ENCODE data around the gene TBCEL. TPM values are rescaled to one million over a fixed set of nuclear protein-coding genes. Genes with fewer than 3 reads are reported as not detected.

Gene TBCEL
- total RNA-seq, 1 experiment from 2014 or later = 23.2 TPM

DNA sequence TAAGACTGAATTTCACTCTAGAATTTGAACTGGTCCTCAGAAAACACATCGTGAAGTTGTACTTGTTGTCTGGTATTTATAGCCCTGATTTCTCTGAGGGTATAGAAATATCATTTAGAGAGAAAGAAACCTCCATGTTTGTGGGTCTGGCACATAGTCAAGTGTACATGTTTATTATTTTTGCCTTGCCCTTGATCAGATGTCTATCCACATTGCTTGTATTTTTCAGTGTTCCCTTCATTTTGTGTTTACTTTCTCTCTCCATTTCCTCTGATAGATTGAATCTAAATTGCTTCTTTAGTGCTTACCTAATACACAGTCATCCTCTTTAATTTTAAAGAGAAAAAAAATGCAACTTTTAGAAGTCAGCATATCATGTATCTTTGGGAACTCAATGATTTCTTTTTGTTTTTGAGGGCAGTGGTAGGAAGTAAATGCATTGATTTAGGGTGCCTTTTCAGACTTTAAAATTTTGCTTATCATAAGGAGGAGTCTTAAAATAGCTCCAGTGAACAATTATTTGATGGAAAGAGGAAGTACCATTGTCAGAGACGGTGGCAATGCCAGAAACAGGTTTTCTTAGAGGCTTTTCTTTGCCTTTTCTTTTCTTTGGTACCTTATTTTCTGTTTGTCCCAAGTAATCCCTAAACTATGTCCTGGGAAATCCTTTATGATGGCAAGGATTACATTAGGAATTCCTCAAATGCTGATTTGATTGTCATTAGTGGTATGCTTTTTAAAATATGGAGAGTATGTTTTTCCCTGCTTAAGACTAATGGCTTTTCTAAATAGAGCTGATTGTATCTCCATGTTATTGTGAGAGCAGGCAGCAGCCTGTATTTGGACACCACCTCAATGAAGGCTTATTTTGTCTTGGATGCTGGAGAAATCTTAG lies 47.3 kb downstream of the TBCEL start:
- Histone ChIP-seq H3K36me3 (ENCODE audit: control insufficient read depth, insufficient read depth, low read length) (no peaks in the 10 kb centered on the region), H3K27me3 (ENCODE audit: control insufficient read depth, insufficient read depth, low read length) (no peaks in the 10 kb centered on the region), H3K4me1 (ENCODE audit: control insufficient read depth, insufficient read depth, low read length) (no peaks in the 10 kb centered on the region), H3K9me3 (ENCODE audit: control insufficient read depth, insufficient read depth, low read depth, low read length) (no peaks in the 10 kb centered on the region), H3K4me3 (ENCODE audit: low read depth in 2 of 2, low read length in 2 of 2) (no peak overlapping the region), H3K27ac (ENCODE audit: low read length) (no peak overlapping the region)
- intact Hi-C loops (cut with micrococcal nuclease; ENCODE audit: unreplicated experiment) = no loop called here
- no peak for ATAC-seq
- POLR2A ChIA-PET = no interaction called here
- no peak for TF ChIP-seq POLR2AphosphoS5 (IDR thresholded peaks at IDR 0.05; ENCODE audit: low read depth, low read length)
- TF ChIP-seq TCF7L2 (IDR thresholded peaks at IDR 0.05; ENCODE audit: low read depth, low read length) = no peak
- TF ChIP-seq, protein P1, sequence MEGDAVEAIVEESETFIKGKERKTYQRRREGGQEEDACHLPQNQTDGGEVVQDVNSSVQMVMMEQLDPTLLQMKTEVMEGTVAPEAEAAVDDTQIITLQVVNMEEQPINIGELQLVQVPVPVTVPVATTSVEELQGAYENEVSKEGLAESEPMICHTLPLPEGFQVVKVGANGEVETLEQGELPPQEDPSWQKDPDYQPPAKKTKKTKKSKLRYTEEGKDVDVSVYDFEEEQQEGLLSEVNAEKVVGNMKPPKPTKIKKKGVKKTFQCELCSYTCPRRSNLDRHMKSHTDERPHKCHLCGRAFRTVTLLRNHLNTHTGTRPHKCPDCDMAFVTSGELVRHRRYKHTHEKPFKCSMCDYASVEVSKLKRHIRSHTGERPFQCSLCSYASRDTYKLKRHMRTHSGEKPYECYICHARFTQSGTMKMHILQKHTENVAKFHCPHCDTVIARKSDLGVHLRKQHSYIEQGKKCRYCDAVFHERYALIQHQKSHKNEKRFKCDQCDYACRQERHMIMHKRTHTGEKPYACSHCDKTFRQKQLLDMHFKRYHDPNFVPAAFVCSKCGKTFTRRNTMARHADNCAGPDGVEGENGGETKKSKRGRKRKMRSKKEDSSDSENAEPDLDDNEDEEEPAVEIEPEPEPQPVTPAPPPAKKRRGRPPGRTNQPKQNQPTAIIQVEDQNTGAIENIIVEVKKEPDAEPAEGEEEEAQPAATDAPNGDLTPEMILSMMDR (IDR thresholded peaks at IDR 0.05) = no peak
- TF ChIP-seq SIN3A (IDR thresholded peaks at IDR 0.05; ENCODE audit: borderline replicate concordance, insufficient read depth, low read depth, low read length) = no peak
- TF ChIP-seq, protein P2, sequence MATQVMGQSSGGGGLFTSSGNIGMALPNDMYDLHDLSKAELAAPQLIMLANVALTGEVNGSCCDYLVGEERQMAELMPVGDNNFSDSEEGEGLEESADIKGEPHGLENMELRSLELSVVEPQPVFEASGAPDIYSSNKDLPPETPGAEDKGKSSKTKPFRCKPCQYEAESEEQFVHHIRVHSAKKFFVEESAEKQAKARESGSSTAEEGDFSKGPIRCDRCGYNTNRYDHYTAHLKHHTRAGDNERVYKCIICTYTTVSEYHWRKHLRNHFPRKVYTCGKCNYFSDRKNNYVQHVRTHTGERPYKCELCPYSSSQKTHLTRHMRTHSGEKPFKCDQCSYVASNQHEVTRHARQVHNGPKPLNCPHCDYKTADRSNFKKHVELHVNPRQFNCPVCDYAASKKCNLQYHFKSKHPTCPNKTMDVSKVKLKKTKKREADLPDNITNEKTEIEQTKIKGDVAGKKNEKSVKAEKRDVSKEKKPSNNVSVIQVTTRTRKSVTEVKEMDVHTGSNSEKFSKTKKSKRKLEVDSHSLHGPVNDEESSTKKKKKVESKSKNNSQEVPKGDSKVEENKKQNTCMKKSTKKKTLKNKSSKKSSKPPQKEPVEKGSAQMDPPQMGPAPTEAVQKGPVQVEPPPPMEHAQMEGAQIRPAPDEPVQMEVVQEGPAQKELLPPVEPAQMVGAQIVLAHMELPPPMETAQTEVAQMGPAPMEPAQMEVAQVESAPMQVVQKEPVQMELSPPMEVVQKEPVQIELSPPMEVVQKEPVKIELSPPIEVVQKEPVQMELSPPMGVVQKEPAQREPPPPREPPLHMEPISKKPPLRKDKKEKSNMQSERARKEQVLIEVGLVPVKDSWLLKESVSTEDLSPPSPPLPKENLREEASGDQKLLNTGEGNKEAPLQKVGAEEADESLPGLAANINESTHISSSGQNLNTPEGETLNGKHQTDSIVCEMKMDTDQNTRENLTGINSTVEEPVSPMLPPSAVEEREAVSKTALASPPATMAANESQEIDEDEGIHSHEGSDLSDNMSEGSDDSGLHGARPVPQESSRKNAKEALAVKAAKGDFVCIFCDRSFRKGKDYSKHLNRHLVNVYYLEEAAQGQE (IDR thresholded peaks at IDR 0.05; ENCODE audit: insufficient read depth in 1 of 2, low read depth in 2 of 2, low read length in 1 of 2) = no peak
- in situ Hi-C loops (cut with HindIII; ENCODE audit: low pct_unique_long_range_greater_than_20kb, low sequenced_read_pairs) = no loop called here
- no peak for DNase-seq (ENCODE audit: low read depth, low spot score)
- BruUV-seq (replicated peaks) = no TSS peak
- CTCF ChIA-PET = no interaction called here

DNA sequence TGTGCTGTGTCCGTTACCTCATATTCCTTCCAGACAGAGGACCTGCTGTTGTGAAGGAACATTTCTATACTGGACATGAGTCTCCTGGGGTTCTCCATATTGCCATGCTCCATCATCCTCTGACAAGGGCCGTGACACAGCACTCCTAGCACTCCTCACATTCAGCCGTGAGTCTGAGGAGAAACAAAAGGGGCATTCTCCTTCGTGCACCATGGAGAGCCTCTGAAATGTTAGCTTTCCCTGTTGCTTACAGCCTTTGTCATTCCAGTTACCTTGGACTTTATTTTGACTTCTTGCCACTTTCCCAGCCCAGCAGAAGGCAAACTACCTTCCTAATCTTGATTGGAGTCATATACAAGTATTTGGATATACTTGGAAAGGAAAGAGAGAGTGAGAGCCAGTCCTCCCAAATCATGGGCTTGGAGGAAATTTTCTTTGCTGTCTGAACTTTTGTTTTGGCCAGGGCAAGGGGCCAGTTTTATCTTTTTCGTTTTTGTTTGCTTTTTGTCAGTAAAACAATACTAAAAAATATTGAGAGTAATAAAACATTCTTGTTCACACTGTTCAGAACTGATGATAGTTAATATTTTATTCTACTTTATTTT lies 48.0 kb downstream of the TBCEL start:
- no peaks in the 10 kb centered on the region for H3K36me3 ChIP-seq (ENCODE audit: control insufficient read depth, insufficient read depth, low read length)
- no peak for ATAC-seq

More for the DNA sequence above, 48.0 kb downstream of the TBCEL start:
- ChIA-PET CTCF (no interaction called here), POLR2A (no interaction called here)
- intact Hi-C loops (cut with micrococcal nuclease; ENCODE audit: unreplicated experiment) = no loop called here
- no peak overlapping the region for H3K27ac ChIP-seq (ENCODE audit: low read length)
- DNase-seq (ENCODE audit: low read depth, low spot score) = no peak
- TF ChIP-seq TCF7L2 (IDR thresholded peaks at IDR 0.05; ENCODE audit: low read depth, low read length) = no peak
- TF ChIP-seq SIN3A (IDR thresholded peaks at IDR 0.05; ENCODE audit: borderline replicate concordance, insufficient read depth, low read depth, low read length) = no peak
- TF ChIP-seq, protein P2 (IDR thresholded peaks at IDR 0.05; ENCODE audit: insufficient read depth in 1 of 2, low read depth in 2 of 2, low read length in 1 of 2) = no peak
- TF ChIP-seq POLR2AphosphoS5 (IDR thresholded peaks at IDR 0.05; ENCODE audit: low read depth, low read length) = no peak
- TF ChIP-seq, protein P1 (IDR thresholded peaks at IDR 0.05) = no peak
- no peaks in the 10 kb centered on the region for H3K4me1 ChIP-seq (ENCODE audit: control insufficient read depth, insufficient read depth, low read length)
- no peak overlapping the region for H3K4me3 ChIP-seq (ENCODE audit: low read depth in 2 of 2, low read length in 2 of 2)
- no peaks in the 10 kb centered on the region for H3K9me3 ChIP-seq (ENCODE audit: control insufficient read depth, insufficient read depth, low read depth, low read length)
- in situ Hi-C loops (cut with HindIII; ENCODE audit: low pct_unique_long_range_greater_than_20kb, low sequenced_read_pairs) = no loop called here
- H3K27me3 ChIP-seq (ENCODE audit: control insufficient read depth, insufficient read depth, low read length) = no peaks in the 10 kb centered on the region
- BruUV-seq (replicated peaks) = no TSS peak

Data from Panc1 (cell line).